NCI-H69 (cell line): ENCODE measurements around the gene SERPINB8.

Source experiments
- DNase-seq: peaks from one replicate; lab custom pipeline; 2025; lab: John Stamatoyannopoulos, UW

SERPINB8 gene

GRCh38 chr18:64017870-64018269 is 48.0 kb downstream of the SERPINB8 start:
- DNase-seq, result peak; percentile 75

DNA sequence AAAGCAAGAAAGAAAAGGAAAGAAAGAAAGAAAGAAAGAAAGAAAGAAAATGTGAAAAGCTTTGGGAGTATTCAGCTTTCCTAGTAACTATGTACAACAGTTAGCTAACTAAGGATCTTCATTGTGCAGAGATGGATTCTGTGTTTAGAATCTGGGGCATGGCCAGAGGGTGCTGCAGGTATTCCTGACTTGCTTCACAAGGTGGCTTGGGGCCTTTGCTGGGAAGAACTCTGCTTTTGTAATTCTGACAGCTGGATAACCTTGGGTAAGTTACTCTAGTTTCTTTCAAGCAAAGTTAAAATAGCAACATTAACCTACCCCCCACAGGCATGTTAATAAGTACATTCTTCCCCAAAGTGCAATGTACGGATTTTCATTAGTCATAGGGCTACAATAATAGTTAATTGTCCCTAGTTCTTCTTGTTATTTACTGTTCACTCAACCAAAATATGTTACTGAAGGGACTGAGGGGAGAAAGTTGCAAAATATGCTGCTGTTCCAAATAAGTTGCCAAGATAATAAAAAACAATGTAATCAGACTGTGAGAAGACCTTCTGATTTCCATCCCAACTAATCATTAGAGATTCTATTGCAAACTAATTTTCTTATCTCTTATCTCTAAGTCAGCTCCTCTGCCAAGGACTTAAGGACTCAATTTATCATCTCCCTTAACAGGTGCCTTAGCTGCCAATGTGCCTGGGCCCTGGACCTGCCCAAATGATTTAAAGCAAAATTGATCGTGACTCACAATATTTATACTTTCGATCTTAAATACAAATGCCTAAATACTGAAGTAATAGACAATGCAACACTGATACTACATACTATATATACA is 50.3 kb downstream of the SERPINB8 start:
- DNase-seq, result peak; percentile 50

DNA sequence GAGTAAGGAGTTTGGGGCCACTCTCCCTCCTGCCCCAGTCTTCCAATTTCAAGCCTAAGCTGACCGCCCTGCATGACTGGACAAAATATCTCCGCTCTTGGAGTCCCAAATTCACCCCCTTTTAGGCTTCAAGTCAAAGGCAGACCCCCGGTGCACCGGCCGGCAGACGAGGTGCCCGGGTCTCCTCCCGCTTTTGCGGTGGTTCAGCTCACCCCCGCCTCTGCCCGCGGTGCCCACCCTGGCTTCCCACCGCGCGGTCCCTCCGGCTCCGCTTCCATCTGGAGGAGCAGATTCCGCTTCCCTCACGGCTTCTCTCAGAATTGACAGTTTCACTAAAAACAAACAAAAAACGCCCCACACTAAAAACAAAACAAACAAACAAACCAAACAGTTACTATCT is 56.5 kb downstream of the SERPINB8 start:
- no peak for DNase-seq

GRCh38 chr18:64027931-64028695 is 58.2 kb downstream of the SERPINB8 start:
- DNase-seq, result no peak

DNA sequence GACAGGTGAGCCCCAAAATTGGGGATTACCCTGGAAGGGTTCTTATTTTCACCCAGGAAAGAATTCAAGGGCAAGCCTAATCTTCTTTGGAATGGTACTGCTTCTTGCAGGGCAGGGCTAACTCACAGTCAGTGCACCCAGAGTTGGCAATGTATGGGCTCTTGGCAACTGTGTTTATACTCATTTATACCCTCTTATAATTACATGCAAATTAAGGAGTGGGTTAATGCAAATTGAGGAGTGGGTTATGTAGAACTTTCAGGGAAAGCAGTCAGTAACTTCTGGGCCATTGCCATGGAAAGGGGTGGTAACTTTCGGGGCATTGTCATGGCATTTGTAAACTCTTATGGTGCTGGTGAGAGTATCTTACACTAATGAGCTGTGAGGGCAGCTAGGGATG is 59.2 kb downstream of the SERPINB8 start:
- no peak for DNase-seq

DNA sequence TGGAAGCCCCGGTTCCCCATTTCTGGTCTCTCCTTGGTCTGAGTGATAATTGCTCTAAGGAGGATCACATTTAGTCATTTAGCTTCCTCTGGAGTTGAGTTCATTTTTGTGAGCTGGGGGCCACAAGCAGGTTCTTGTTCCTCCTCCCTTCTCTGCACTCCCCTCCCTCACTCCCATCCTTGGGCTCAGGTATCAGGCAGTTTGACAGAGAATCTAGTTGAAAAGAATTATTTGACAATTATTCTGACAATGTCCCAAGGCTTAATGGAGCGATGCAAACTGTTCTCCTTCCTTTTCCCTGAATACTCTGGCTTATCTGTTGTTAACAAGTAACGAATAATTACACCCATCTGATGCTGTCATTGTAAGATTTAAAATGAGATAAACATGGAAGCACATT is 61.5 kb downstream of the SERPINB8 start:
- DNase-seq, result no peak

GRCh38 chr18:64032312-64032711 is 62.4 kb downstream of the SERPINB8 start:
- DNase-seq, result peak; percentile 70

GRCh38 chr18:64037812-64038414 is 68.0 kb downstream of the SERPINB8 start:
- DNase-seq, result peak; percentile 78
